Measurements from ENCODE around the gene AKT3.

Gene AKT3

GRCh38 chr1:243454328-243454997, 395.6 kb downstream of the AKT3 start:
- DNase-seq = no peak

DNA sequence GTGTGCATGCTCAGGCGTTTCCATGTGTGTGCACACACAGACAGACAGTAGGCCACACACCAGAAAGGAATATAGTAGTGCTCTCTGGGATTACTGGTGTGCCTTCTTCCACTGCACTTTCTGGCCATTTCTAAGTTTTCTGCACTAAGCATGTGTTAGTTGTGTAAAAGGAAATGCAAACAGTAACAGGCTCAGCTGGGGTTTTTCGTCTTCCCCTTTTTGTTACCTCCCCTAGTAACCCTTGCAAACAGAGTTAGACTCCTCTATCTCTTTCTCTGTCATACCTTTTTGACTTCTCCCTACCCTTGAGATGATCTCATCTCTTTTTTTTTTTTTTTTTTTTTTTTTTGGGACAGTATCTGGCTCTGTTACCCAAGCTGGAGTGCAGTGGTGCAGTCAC, 398.0 kb downstream of the AKT3 start:
- DNase-seq = no peak

DNA sequence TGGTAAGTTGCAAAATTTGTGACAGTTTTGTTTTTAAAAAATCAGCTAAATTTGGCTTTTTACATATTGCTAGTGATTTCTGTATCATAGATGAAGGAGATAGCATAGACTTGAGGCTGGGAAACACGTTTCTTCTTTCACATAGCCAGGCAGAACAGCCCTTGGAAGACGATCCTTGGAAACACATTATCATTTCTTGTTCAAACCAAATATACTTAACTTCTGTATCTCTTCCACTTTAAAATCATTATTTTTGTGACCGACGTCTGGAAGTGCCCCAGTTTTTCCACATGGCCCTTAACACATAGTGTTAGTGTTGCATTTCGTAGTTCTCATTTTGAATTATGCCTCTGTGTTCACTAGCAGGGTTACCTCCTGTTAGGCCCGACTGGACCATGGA, 400.7 kb downstream of the AKT3 start:
- DNase-seq = no peak

- DNase-seq = no peak
These were observed 402.2 kb downstream of the AKT3 start for GRCh38 chr1:243447844-243448243.

- DNase-seq = no peak
These were observed 402.7 kb downstream of the AKT3 start for GRCh38 chr1:243447347-243447746.

- DNase-seq = no peak
These were observed 406.5 kb downstream of the AKT3 start for GRCh38 chr1:243443557-243443956.

GRCh38 chr1:243441601-243442000, 408.4 kb downstream of the AKT3 start:
- no peak for DNase-seq

DNA sequence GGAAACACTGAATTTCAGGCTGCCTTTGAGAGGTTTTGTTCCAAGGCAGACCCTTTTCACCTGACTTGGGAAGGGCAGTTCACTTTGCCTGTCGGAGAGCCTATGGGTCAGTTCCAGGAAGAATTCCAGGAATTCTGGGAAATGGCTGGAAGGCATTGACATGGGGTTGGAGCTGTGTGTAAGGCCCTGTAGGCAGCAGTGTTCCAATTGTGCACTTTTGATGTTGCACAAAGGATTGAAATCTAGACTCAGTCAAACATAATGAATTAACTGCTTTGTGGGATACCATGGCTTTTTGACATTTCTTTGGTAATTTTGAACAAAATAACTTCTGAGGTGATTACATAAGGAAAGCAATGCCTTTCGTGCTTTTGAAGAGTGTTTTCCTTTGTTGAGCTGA, 409.6 kb downstream of the AKT3 start:
- no peak for DNase-seq

DNA sequence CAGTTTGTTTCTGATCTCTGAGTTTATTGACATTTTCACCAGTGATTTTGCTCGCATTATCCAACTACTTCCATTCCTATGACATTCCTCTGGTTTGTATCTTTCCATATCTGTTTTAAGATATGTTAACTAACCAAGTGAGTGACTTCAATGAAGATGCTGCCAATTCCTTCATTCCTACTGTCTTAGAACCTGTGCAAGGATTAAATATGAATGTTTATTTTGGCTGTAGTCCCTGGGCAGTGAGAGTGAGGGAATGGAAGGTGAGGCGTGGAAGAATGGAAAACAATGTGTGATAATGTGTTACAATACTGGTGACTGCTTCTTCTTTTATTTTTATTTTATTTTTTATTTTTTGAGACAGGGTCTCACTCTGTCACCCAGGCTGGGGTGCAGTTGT, 411.2 kb downstream of the AKT3 start:
- DNase-seq = no peak
